Cardiac atrium fibroblast (primary cell): ENCODE data around the gene AGAP6. TPM values are rescaled to one million over a fixed set of nuclear protein-coding genes. Genes with fewer than 3 reads are reported as not detected.

Experiments
- total RNA-seq: library from RNA; depleted of rRNA; stranded (reverse); fragments of >200 nt; gene quantifications from 2 replicates; pipeline ENCODE4 v1.2.3, GENCODE V29; 2015

The AGAP6 gene
- total RNA-seq, result 2.5 and 4.4 TPM in 2 replicates

GRCh38 chr10:49988376-49988775 lies at the start of gene AGAP6:
AGAP6 (plus strand) TSS chr10:49988406; CDS start chr10:49988716, 310 bp downstream.

DNA sequence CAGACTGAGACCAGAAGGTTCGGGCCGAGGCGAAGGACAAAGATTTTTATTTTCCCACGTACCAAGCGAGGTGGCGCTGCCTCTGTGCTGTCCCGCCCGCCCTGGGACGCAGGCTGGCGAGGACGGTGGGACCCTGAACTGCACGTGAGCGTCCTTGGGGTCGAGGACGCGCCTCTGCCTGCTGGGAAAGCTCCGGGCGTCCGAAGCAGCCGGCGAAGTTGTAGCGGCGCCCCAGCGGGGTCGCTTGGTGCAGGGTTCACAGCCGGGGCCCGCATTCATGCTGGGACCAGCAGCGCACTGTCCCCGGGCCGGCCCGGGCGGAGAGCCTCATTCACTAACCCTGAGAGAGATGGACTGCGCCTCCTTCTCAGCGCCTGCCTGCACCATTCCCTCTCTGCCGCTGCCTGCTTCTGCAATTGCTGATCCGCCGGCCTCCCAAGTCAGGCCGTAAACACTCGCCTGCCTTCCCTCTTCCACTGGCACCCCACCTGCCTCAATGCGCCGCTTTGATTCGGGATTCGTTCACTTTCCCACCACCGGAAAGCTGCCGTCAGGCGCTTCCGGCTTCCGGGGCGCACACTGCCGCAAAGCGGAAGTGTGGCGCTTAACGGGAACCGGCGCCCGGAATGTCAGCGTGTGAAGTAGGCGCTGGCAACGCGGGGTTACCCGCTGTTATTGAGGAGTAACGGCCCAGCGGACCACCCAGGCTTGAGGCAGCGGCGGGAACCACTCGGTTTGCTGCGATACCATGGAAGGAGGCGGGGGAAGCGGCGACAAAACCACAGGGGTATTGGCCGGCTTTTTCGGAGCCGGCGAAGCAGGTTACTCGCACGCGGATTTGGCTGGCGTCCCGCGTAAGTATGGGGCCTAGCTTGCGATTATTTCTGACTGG lies 46.5 kb upstream of the AGAP6 start, which contains the start of the genes PARG and TIMM23B:
TSS of gene PARG (minus strand) at position 581 of the 892 bp plus-strand sequence. CDS start at position 279, 302 bp downstream.
TSS of gene TIMM23B (plus strand) at position 607 of the 892 bp plus-strand sequence. CDS start at position 749, 142 bp downstream.

Other genes starting within 250 kb of the AGAP6 start
- 0.49 TPM in 1 of 2 replicates, not detected in the other for gene OGDHL, start 226.1 kb upstream of the AGAP6 start, total RNA-seq
- 12.6 and 14.3 TPM in 2 replicates for gene PARG, start 46.4 kb upstream of the AGAP6 start, total RNA-seq
- 8.7 and 12.8 TPM in 2 replicates for gene TIMM23B, start 46.4 kb upstream of the AGAP6 start, total RNA-seq
- gene WASHC2A, start 79.5 kb downstream of the AGAP6 start, total RNA-seq, result 24.7 and 34.2 TPM in 2 replicates